ENCODE measurements around the gene TSC22D1.
A peak's percentile ranks its signal among the peaks of the same experiment; 100 is the strongest.

Gene TSC22D1

GRCh38 chr13:44447783-44448321, 128.3 kb downstream of the TSC22D1 start:
- H3K4me2 ChIP-seq (ENCODE audit: low read length), result no peak overlapping the region
- H3K27me3 ChIP-seq (ENCODE audit: insufficient read depth, low read length), result no peaks in the 10 kb centered on the region
- no peak overlapping the region for H2BK5ac ChIP-seq (ENCODE audit: low read depth, low read length, poor library complexity)
- H2BK12ac ChIP-seq (ENCODE audit: low read length), result no peak overlapping the region
- H3K36me3 ChIP-seq (ENCODE audit: control insufficient read depth in 1 of 2, insufficient read depth in 2 of 2, low read length in 2 of 2), result no peaks in the 10 kb centered on the region
- H2BK120ac ChIP-seq (ENCODE audit: insufficient read depth, low read length, poor library complexity), result no peak overlapping the region
- no peak overlapping the region for H3K23ac ChIP-seq (ENCODE audit: low read length)
- WGBS (ENCODE audit: extremely low coverage, insufficient coverage, insufficient read length), result no CpG with 5 or more reads among the region's 2 CpGs
- peaks cover 0 to 10% of the 10 kb centered on the region in 2 experiments for H3K4me1 ChIP-seq (ENCODE audit: control insufficient read depth in 1 of 2, insufficient read depth in 2 of 2, low read length in 2 of 2)
- no peak overlapping the region for H4K12ac ChIP-seq (ENCODE audit: low read depth, low read length)
- no peak overlapping the region for H3K4ac ChIP-seq (ENCODE audit: low read depth, low read length)
- H2AK5ac ChIP-seq (ENCODE audit: low read length), result no peak overlapping the region
- no peak overlapping the region for H4K8ac ChIP-seq (ENCODE audit: low read depth, low read length)
- DNase-seq, result no peak
- H3K9ac ChIP-seq (ENCODE audit: low read length), result no peak overlapping the region
- H4K91ac ChIP-seq (ENCODE audit: low read depth, low read length), result no peak overlapping the region
- H3K79me1 ChIP-seq (ENCODE audit: low read length), result no peaks in the 10 kb centered on the region
- H3K79me2 ChIP-seq (ENCODE audit: control insufficient read depth, insufficient read depth, low read length, poor library complexity), result no peaks in the 10 kb centered on the region
- H3K14ac ChIP-seq (ENCODE audit: low read length), result no peak overlapping the region
- no peaks in the 10 kb centered on the region for H3K9me3 ChIP-seq (ENCODE audit: insufficient read depth, low read depth, low read length)
- H3K27ac ChIP-seq (ENCODE audit: low read depth, low read length), result no peak overlapping the region
- H3K18ac ChIP-seq (ENCODE audit: low read length), result no peak overlapping the region
- H3K4me3 ChIP-seq (ENCODE audit: low read depth, low read length), result no peak overlapping the region
- H2AFZ ChIP-seq (ENCODE audit: insufficient read depth, low read length, poor library complexity), result no peak overlapping the region

GRCh38 chr13:44440046-44440608, 136.0 kb downstream of the TSC22D1 start:
- H3K4me2 ChIP-seq (ENCODE audit: low read length), result no peak overlapping the region
- H3K23ac ChIP-seq (ENCODE audit: low read length), result no peak overlapping the region
- peaks cover 11% of the 10 kb centered on the region for H3K79me1 ChIP-seq (ENCODE audit: low read length)
- H3K9me3 ChIP-seq (ENCODE audit: insufficient read depth, low read depth, low read length), result no peaks in the 10 kb centered on the region
- no peak overlapping the region for H3K27ac ChIP-seq (ENCODE audit: low read depth, low read length)
- H3K18ac ChIP-seq (ENCODE audit: low read length), result no peak overlapping the region
- no peak overlapping the region for H4K91ac ChIP-seq (ENCODE audit: low read depth, low read length)
- no CpG with 5 or more reads among the region's 10 CpGs for WGBS (ENCODE audit: extremely low coverage, insufficient coverage, insufficient read length)
- no peak overlapping the region for H3K4ac ChIP-seq (ENCODE audit: low read depth, low read length)
- no peaks in the 10 kb centered on the region for H3K4me1 ChIP-seq (ENCODE audit: control insufficient read depth in 1 of 2, insufficient read depth in 2 of 2, low read length in 2 of 2)
- no peaks in the 10 kb centered on the region for H3K27me3 ChIP-seq (ENCODE audit: insufficient read depth, low read length)
- no peak overlapping the region for H2AK5ac ChIP-seq (ENCODE audit: low read length)
- peaks cover 7% of the 10 kb centered on the region for H3K79me2 ChIP-seq (ENCODE audit: control insufficient read depth, insufficient read depth, low read length, poor library complexity)
- H2BK120ac ChIP-seq (ENCODE audit: insufficient read depth, low read length, poor library complexity), result no peak overlapping the region
- no peak overlapping the region for H4K12ac ChIP-seq (ENCODE audit: low read depth, low read length)
- H3K14ac ChIP-seq (ENCODE audit: low read length), result no peak overlapping the region
- H2BK12ac ChIP-seq (ENCODE audit: low read length), result no peak overlapping the region
- H3K9ac ChIP-seq (ENCODE audit: low read length), result no peak overlapping the region
- H2AFZ ChIP-seq (ENCODE audit: insufficient read depth, low read length, poor library complexity), result no peak overlapping the region
- DNase-seq, result no peak
- no peak overlapping the region for H4K8ac ChIP-seq (ENCODE audit: low read depth, low read length)
- H2BK5ac ChIP-seq (ENCODE audit: low read depth, low read length, poor library complexity), result no peak overlapping the region
- H3K4me3 ChIP-seq (ENCODE audit: low read depth, low read length), result no peak overlapping the region
- no peaks in the 10 kb centered on the region for H3K36me3 ChIP-seq (ENCODE audit: control insufficient read depth in 1 of 2, insufficient read depth in 2 of 2, low read length in 2 of 2)

- no peak overlapping the region for H3K27ac ChIP-seq (ENCODE audit: low read depth, low read length)
- H3K4me3 ChIP-seq (ENCODE audit: low read depth, low read length), result no peak overlapping the region
- H4K12ac ChIP-seq (ENCODE audit: low read depth, low read length), result no peak overlapping the region
- no peak overlapping the region for H3K18ac ChIP-seq (ENCODE audit: low read length)
- no peak overlapping the region for H3K23ac ChIP-seq (ENCODE audit: low read length)
- H3K79me2 ChIP-seq (ENCODE audit: control insufficient read depth, insufficient read depth, low read length, poor library complexity), result peaks cover 8% of the 10 kb centered on the region
- no peak overlapping the region for H4K8ac ChIP-seq (ENCODE audit: low read depth, low read length)
- no peak overlapping the region for H2AK5ac ChIP-seq (ENCODE audit: low read length)
- H3K36me3 ChIP-seq (ENCODE audit: control insufficient read depth in 1 of 2, insufficient read depth in 2 of 2, low read length in 2 of 2), result peaks cover under 1% of the 10 kb centered on the region in 2 experiments
- H3K27me3 ChIP-seq (ENCODE audit: insufficient read depth, low read length), result no peaks in the 10 kb centered on the region
- no peaks in the 10 kb centered on the region for H3K9me3 ChIP-seq (ENCODE audit: insufficient read depth, low read depth, low read length)
- no peak overlapping the region for H3K9ac ChIP-seq (ENCODE audit: low read length)
- H3K4ac ChIP-seq (ENCODE audit: low read depth, low read length), result no peak overlapping the region
- no peak overlapping the region for H2BK12ac ChIP-seq (ENCODE audit: low read length)
- H4K91ac ChIP-seq (ENCODE audit: low read depth, low read length), result no peak overlapping the region
- peaks cover 11% of the 10 kb centered on the region for H3K79me1 ChIP-seq (ENCODE audit: low read length)
- H3K4me2 ChIP-seq (ENCODE audit: low read length), result no peak overlapping the region
- H2AFZ ChIP-seq (ENCODE audit: insufficient read depth, low read length, poor library complexity), result no peak overlapping the region
- H2BK120ac ChIP-seq (ENCODE audit: insufficient read depth, low read length, poor library complexity), result no peak overlapping the region
- peaks cover under 1% of the 10 kb centered on the region in 2 experiments for H3K4me1 ChIP-seq (ENCODE audit: control insufficient read depth in 1 of 2, insufficient read depth in 2 of 2, low read length in 2 of 2)
- no peak for DNase-seq
- no peak overlapping the region for H3K14ac ChIP-seq (ENCODE audit: low read length)
- no peak overlapping the region for H2BK5ac ChIP-seq (ENCODE audit: low read depth, low read length, poor library complexity)
- no CpG with 5 or more reads among the region's 4 CpGs for whole genome bisulfite sequencing (ENCODE audit: extremely low coverage, insufficient coverage, insufficient read length)
Observed at GRCh38 chr13:44439452-44440024, 136.6 kb downstream of the TSC22D1 start.

- Histone ChIP-seq H3K9me3 (ENCODE audit: insufficient read depth, low read depth, low read length) (no peaks in the 10 kb centered on the region), H3K14ac (ENCODE audit: low read length) (no peak overlapping the region), H3K79me2 (ENCODE audit: control insufficient read depth, insufficient read depth, low read length, poor library complexity) (peaks cover 10% of the 10 kb centered on the region), H4K8ac (ENCODE audit: low read depth, low read length) (no peak overlapping the region), H2AK5ac (ENCODE audit: low read length) (no peak overlapping the region), H2BK5ac (ENCODE audit: low read depth, low read length, poor library complexity) (no peak overlapping the region), H3K18ac (ENCODE audit: low read length) (no peak overlapping the region), H3K9ac (ENCODE audit: low read length) (no peak overlapping the region), H3K23ac (ENCODE audit: low read length) (no peak overlapping the region), H2AFZ (ENCODE audit: insufficient read depth, low read length, poor library complexity) (no peak overlapping the region), H3K4me3 (ENCODE audit: low read depth, low read length) (no peak overlapping the region), H4K91ac (ENCODE audit: low read depth, low read length) (no peak overlapping the region), H3K4me2 (ENCODE audit: low read length) (no peak overlapping the region), H3K36me3 (ENCODE audit: control insufficient read depth in 1 of 2, insufficient read depth in 2 of 2, low read length in 2 of 2) (peaks cover 6 to 8% of the 10 kb centered on the region in 2 experiments), H3K4ac (ENCODE audit: low read depth, low read length) (no peak overlapping the region), H3K4me1 (ENCODE audit: control insufficient read depth in 1 of 2, insufficient read depth in 2 of 2, low read length in 2 of 2) (peaks cover 6% of the 10 kb centered on the region in 2 experiments), H4K12ac (ENCODE audit: low read depth, low read length) (no peak overlapping the region), H2BK12ac (ENCODE audit: low read length) (no peak overlapping the region), H3K27ac (ENCODE audit: low read depth, low read length) (no peak overlapping the region), H2BK120ac (ENCODE audit: insufficient read depth, low read length, poor library complexity) (no peak overlapping the region), H3K79me1 (ENCODE audit: low read length) (peaks cover 11% of the 10 kb centered on the region), H3K27me3 (ENCODE audit: insufficient read depth, low read length) (no peaks in the 10 kb centered on the region)
- no CpG with 5 or more reads among the region's 3 CpGs for WGBS (ENCODE audit: extremely low coverage, insufficient coverage, insufficient read length)
- DNase-seq, result peak in 1 of 2 donors; percentile 19
Observed at GRCh38 chr13:44438234-44438579, 137.9 kb downstream of the TSC22D1 start.

Data from trophoblast cell (in vitro differentiated cells and primary cell).